Measurements from ENCODE around the gene PHAF1. TPM values are rescaled to one million over a fixed set of nuclear protein-coding genes. Genes with fewer than 3 reads are reported as not detected.

PHAF1 gene
- total RNA-seq, 1 experiment from 2014 or later, result 19.2 TPM

DNA sequence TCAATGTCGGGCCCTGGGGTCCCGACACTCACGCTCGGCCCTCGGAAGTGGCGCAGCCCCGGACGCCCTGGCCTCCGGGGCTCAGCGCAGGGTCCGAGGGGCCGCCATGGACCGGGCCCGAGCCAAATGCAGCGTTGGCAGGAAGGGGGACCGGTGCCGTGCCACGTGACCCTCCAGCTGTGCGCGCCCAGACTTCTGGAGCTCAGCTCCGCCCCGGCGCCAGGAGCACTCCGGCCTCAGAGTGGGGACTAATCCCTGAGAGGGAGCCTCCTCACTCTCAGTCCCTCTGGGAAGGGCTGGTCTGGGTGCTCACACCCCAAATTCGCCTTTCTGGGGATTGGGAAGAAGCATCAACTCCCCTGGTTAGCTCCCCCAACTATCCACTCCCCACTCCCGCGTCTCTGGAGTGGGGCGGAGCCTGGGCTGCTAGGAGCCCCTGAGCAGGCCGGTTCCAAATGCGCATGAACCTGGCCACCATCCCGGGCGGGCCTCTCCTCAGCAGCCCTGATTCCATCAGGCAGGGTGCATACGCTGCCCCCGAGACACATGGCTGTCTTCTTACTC, 41.2 kb downstream of the PHAF1 start, which contains the start of gene B3GNT9:
TSS of gene B3GNT9 (minus strand) at position 166 of the 564 bp plus-strand sequence. CDS start 513 bp downstream, outside the sequence.
- intact Hi-C loops (cut with micrococcal nuclease), result no loop called here
- H3K4me2 ChIP-seq (ENCODE audit: low read length), result peak within 1 kb of the TSS; percentile 83
- TF ChIP-seq, protein P1, sequence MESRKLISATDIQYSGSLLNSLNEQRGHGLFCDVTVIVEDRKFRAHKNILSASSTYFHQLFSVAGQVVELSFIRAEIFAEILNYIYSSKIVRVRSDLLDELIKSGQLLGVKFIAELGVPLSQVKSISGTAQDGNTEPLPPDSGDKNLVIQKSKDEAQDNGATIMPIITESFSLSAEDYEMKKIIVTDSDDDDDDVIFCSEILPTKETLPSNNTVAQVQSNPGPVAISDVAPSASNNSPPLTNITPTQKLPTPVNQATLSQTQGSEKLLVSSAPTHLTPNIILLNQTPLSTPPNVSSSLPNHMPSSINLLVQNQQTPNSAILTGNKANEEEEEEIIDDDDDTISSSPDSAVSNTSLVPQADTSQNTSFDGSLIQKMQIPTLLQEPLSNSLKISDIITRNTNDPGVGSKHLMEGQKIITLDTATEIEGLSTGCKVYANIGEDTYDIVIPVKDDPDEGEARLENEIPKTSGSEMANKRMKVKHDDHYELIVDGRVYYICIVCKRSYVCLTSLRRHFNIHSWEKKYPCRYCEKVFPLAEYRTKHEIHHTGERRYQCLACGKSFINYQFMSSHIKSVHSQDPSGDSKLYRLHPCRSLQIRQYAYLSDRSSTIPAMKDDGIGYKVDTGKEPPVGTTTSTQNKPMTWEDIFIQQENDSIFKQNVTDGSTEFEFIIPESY (IDR thresholded peaks at IDR 0.05; ENCODE audit: extremely low read depth, insufficient replicate concordance, low read length), result no peak
- TF ChIP-seq ZNF274 (IDR thresholded peaks at IDR 0.05; ENCODE audit: low read depth, low read length) (no peak), CBX3 (IDR thresholded peaks at IDR 0.05; ENCODE audit: low read depth) (no peak), TCF7L2 (IDR thresholded peaks at IDR 0.05; ENCODE audit: borderline replicate concordance, extremely low read depth, insufficient read depth, insufficient read length) (no peak), SIN3A (IDR thresholded peaks at IDR 0.05; ENCODE audit: low read depth) (no peak), ZFX (IDR thresholded peaks at IDR 0.05) (peak; percentile 41; the same call in 1 of the 2 replicates), POLR2AphosphoS5 (IDR thresholded peaks at IDR 0.05; ENCODE audit: low read depth, low read length) (peak; percentile 14; the same call in 1 of the 2 replicates), CEBPB (IDR thresholded peaks at IDR 0.05; ENCODE audit: low read depth) (no peak), POLR2A (IDR thresholded peaks at IDR 0.05; ENCODE audit: borderline replicate concordance, extremely low read depth, insufficient read depth, insufficient read length) (no peak), ELF1 (IDR thresholded peaks at IDR 0.05; ENCODE audit: borderline replicate concordance, low read depth) (no peak), EZH2 (IDR thresholded peaks at IDR 0.05) (no peak)
- TF ChIP-seq, protein P2, sequence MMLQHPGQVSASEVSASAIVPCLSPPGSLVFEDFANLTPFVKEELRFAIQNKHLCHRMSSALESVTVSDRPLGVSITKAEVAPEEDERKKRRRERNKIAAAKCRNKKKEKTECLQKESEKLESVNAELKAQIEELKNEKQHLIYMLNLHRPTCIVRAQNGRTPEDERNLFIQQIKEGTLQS (IDR thresholded peaks at IDR 0.05), result no peak
- TF ChIP-seq, protein P3, sequence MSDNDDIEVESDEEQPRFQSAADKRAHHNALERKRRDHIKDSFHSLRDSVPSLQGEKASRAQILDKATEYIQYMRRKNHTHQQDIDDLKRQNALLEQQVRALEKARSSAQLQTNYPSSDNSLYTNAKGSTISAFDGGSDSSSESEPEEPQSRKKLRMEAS (IDR thresholded peaks at IDR 0.05), result 0 out of 2 replicates have a peak, but pooled peaks have one; percentile 38
- POLR2A ChIA-PET, result interaction anchor here (0.7 to 0.8 kb wide), 2 partner anchors 8 to 250 kb away, joined by 3 to 4 read pairs; no protein-coding TSS in a partner anchor
- peak within 1 kb of the TSS; percentile 66 for H3K27ac ChIP-seq (ENCODE audit: low read depth, low read length)
- peak; percentile 69 for ATAC-seq
- H3K4me1 ChIP-seq (ENCODE audit: control insufficient read depth in 1 of 2, insufficient read depth in 2 of 2, low read length in 2 of 2), result peaks cover 3 to 28% of the 10 kb centered on the region in 2 experiments; a peak in 3 of 4 replicates
- no TSS peak for BruUV-seq (replicated peaks)
- no peak within 1 kb of the TSS for H2AFZ ChIP-seq (ENCODE audit: low read depth, low read length, poor library complexity, severe bottlenecking)
- peak within 1 kb of the TSS; percentile 67 for H3K9ac ChIP-seq (ENCODE audit: low read length)
- RAD21 ChIA-PET (ENCODE audit: low non-redundant PET in 1 of 2, low total read pairs in 2 of 2, uncharacterized antibody in 2 of 2, unreplicated experiment in 2 of 2), result interaction anchor here (0.6 to 0.7 kb wide), 2 partner anchors 20 to 46 kb away, joined by 3 read pairs; no protein-coding TSS in a partner anchor
- no peaks in the 10 kb centered on the region for H3K27me3 ChIP-seq (ENCODE audit: insufficient read depth, low read length)
- CTCF ChIA-PET, result interaction anchor here (0.8 to 5.8 kb wide), 5 partner anchors 9 to 196 kb away, joined by 3 to 79 read pairs (median 3); partner anchors contain the start of genes CES3, FBXL8 and TRADD
- peak within 1 kb of the TSS; percentile 39 to 61 for H3K4me3 ChIP-seq (replicated peaks in 1 of 2; ENCODE audit: low read depth in 1 of 2, low read length in 2 of 2)
- H3K9me3 ChIP-seq (ENCODE audit: control insufficient read depth in 1 of 2, insufficient read depth in 1 of 2, low read depth in 1 of 2, low read length in 2 of 2), result no peaks in the 10 kb centered on the region
- peaks cover 12 to 18% of the 10 kb centered on the region in 2 experiments; a peak in 3 of 4 replicates for H3K36me3 ChIP-seq (ENCODE audit: control insufficient read depth in 1 of 2, insufficient read depth in 2 of 2, low read length in 2 of 2)
- H3K9me2 ChIP-seq (ENCODE audit: insufficient read depth), result no peaks in the 10 kb centered on the region
- H4K20me1 ChIP-seq (ENCODE audit: insufficient read depth), result no peaks in the 10 kb centered on the region
- no peaks in the 10 kb centered on the region for H3K79me2 ChIP-seq (ENCODE audit: insufficient read depth, low read length)
- DNase-seq (ENCODE audit: low read depth, low spot score), result no peak
